Choroid plexus epithelial cell (primary cell): Measurements from ENCODE around the gene THSD7B.

Source experiments
- DNase-seq: peaks from one replicate; pipeline ENCODE4 v3.0.0-alpha.2; 2010; ENCODE audit warnings: low read depth
- H3K4me3 ChIP-seq: 2 replicates; pipeline ENCODE4 v1.5.1; 2011; ENCODE audit warnings: low read depth, mild to moderate bottlenecking, control low read depth, low read length, moderate library complexity
- CTCF ChIP-seq: conservative IDR thresholded peaks from 2 replicates; pipeline ENCODE4 v1.5.1; 2011; ENCODE audit warnings: low read depth, mild to moderate bottlenecking, control low read depth, inconsistent platforms, low read length, moderate library complexity

THSD7B gene

GRCh38 chr2:136798766-136799165, 33.4 kb downstream of the THSD7B start:
- no peak for DNase-seq
- TF ChIP-seq CTCF: no peak
- H3K4me3 ChIP-seq: no peak overlapping the region

GRCh38 chr2:136801661-136802060, 36.3 kb downstream of the THSD7B start:
- DNase-seq: no peak
- no peak for TF ChIP-seq CTCF
- no peak overlapping the region for H3K4me3 ChIP-seq

- no peak for TF ChIP-seq CTCF
- DNase-seq: no peak
- no peak overlapping the region for H3K4me3 ChIP-seq
Observed at GRCh38 chr2:136809998-136810397, 44.7 kb downstream of the THSD7B start.

GRCh38 chr2:136818839-136819238, 53.5 kb downstream of the THSD7B start:
- TF ChIP-seq CTCF: no peak
- DNase-seq: no peak
- no peak overlapping the region for H3K4me3 ChIP-seq

GRCh38 chr2:136823291-136823690, 57.9 kb downstream of the THSD7B start:
- no peak for TF ChIP-seq CTCF
- DNase-seq: no peak
- H3K4me3 ChIP-seq: no peak overlapping the region

GRCh38 chr2:136828162-136828561, 62.8 kb downstream of the THSD7B start:
- TF ChIP-seq CTCF: no peak
- no peak for DNase-seq
- no peak overlapping the region for H3K4me3 ChIP-seq

- DNase-seq: no peak
- TF ChIP-seq CTCF: no peak
- no peak overlapping the region for H3K4me3 ChIP-seq
Observed at GRCh38 chr2:136828774-136829173, 63.4 kb downstream of the THSD7B start.
